GM12878 (cell line): ENCODE data around the gene CHIT1.

Experiments
- CTCF ChIP-seq, 3 experiments: IDR thresholded peaks in 2 of 3; conservative IDR thresholded peaks in 1 of 3; 2 replicates each; pipeline ENCODE4 v1.5.1; 2011; ENCODE audit warnings: low read depth in 3 of 3, low read length in 3 of 3, mild to moderate bottlenecking in 3 of 3, control low read depth in 2 of 3, moderate library complexity in 2 of 3, inconsistent platforms in 1 of 3, mixed read lengths in 1 of 3; ENCODE audit not compliant: control insufficient read depth in 2 of 3, insufficient read depth in 1 of 3; ENCODE audit errors: extremely low read depth in 1 of 3
- E2F8 ChIP-seq: fragments of 450-650 bp; IDR thresholded peaks from 2 replicates; pipeline ENCODE4 v1.6.1; 2018; ENCODE audit warnings: mild to moderate bottlenecking, low read depth, moderate library complexity; ENCODE audit not compliant: partially characterized antibody
- EP300 ChIP-seq, 2 experiments: fragments of 150-350 bp in 1 of 2; IDR thresholded peaks; 2 replicates each; pipeline ENCODE4 v1.6.1; 2011 to 2012; ENCODE audit warnings: low read depth in 2 of 2, low read length in 2 of 2, borderline replicate concordance in 1 of 2, improper control_type of control experiment in 1 of 2, inconsistent platforms in 1 of 2; ENCODE audit not compliant: control insufficient read depth in 1 of 2
- GABPA ChIP-seq: IDR thresholded peaks from 2 replicates; pipeline ENCODE4 v1.6.1; 2014; ENCODE audit warnings: antibody characterized with exemption, low read depth, mild to moderate bottlenecking, inconsistent platforms
- MYC ChIP-seq: IDR thresholded peaks from 2 replicates; pipeline ENCODE4 v1.6.1; 2011; ENCODE audit warnings: mild to moderate bottlenecking, low read length, moderate library complexity, inconsistent platforms; ENCODE audit not compliant: insufficient read depth, insufficient replicate concordance, insufficient read length, severe bottlenecking
- RCOR1 ChIP-seq: conservative IDR thresholded peaks from 2 replicates; pipeline ENCODE4 v1.6.1; 2012; ENCODE audit warnings: low read depth, low read length, improper control_type of control experiment
- REST ChIP-seq: IDR thresholded peaks from 2 replicates; pipeline ENCODE4 v1.6.1; 2012; ENCODE audit warnings: mild to moderate bottlenecking, low read depth, low read length
- SIN3A ChIP-seq: IDR thresholded peaks from 2 replicates; pipeline ENCODE4 v1.6.1; 2012; ENCODE audit warnings: low read depth, low read length, improper control_type of control experiment
- SRF ChIP-seq, 2 experiments: IDR thresholded peaks; 2 replicates each; pipeline ENCODE4 v1.6.1; 2011; ENCODE audit warnings: low read depth in 2 of 2, low read length in 2 of 2, mild to moderate bottlenecking in 1 of 2, moderate library complexity in 1 of 2
- TF ChIP-seq, protein P1 (sequence below): fragments of 450-650 bp; IDR thresholded peaks from 2 replicates; pipeline ENCODE4 v1.6.1; 2017; ENCODE audit warnings: low read depth, mild to moderate bottlenecking, moderate library complexity

GRCh38 chr1:203177470-203178039 is 51.9 kb downstream of the CHIT1 start:
- no peak for TF ChIP-seq E2F8
- no peak for TF ChIP-seq CTCF (IDR thresholded peaks at IDR 0.05 in 2 of 3, conservative IDR thresholded peaks at IDR 0.05 in 1 of 3; ENCODE audit: control insufficient read depth in 2 of 3, extremely low read depth in 1 of 3, insufficient read depth in 1 of 3, low read depth in 3 of 3, low read length in 3 of 3)
- TF ChIP-seq REST, result no peak
- no peak for TF ChIP-seq EP300 (IDR thresholded peaks at IDR 0.05; ENCODE audit: borderline replicate concordance in 1 of 2, control insufficient read depth in 1 of 2, low read depth in 2 of 2, low read length in 2 of 2)
- TF ChIP-seq, protein P1, sequence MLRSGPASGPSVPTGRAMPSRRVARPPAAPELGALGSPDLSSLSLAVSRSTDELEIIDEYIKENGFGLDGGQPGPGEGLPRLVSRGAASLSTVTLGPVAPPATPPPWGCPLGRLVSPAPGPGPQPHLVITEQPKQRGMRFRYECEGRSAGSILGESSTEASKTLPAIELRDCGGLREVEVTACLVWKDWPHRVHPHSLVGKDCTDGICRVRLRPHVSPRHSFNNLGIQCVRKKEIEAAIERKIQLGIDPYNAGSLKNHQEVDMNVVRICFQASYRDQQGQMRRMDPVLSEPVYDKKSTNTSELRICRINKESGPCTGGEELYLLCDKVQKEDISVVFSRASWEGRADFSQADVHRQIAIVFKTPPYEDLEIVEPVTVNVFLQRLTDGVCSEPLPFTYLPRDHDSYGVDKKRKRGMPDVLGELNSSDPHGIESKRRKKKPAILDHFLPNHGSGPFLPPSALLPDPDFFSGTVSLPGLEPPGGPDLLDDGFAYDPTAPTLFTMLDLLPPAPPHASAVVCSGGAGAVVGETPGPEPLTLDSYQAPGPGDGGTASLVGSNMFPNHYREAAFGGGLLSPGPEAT, result no peak
- no peak for TF ChIP-seq SIN3A
- TF ChIP-seq GABPA, result no peak
- TF ChIP-seq MYC, result no peak
- no peak for TF ChIP-seq SRF (IDR thresholded peaks at IDR 0.05; ENCODE audit: low read depth in 2 of 2, low read length in 2 of 2)
- no peak for TF ChIP-seq RCOR1
